ENCODE data around the gene PLB1.
A peak's percentile ranks its signal among the peaks of the same experiment; 100 is the strongest.

PLB1 gene

GRCh38 chr2:28449488-28450395 lies 46.1 kb upstream of the PLB1 start:
- TF ChIP-seq ZFX (IDR thresholded peaks at IDR 0.05), result no peak
- no peak for TF ChIP-seq CTCF (conservative IDR thresholded peaks at IDR 0.05)
- H3K27ac ChIP-seq, result no peak overlapping the region

GRCh38 chr2:28450901-28451565 lies 44.8 kb upstream of the PLB1 start:
- no peak for TF ChIP-seq ZFX (IDR thresholded peaks at IDR 0.05)
- no peak for TF ChIP-seq CTCF (conservative IDR thresholded peaks at IDR 0.05)
- H3K27ac ChIP-seq, result no peak overlapping the region

- no peak overlapping the region for H3K27ac ChIP-seq
- no peak for TF ChIP-seq CTCF (conservative IDR thresholded peaks at IDR 0.05)
Observed at GRCh38 chr2:28451793-28452533, 43.9 kb upstream of the PLB1 start.

GRCh38 chr2:28452534-28453081 lies 43.3 kb upstream of the PLB1 start:
- peak; percentile 91 for TF ChIP-seq CTCF (conservative IDR thresholded peaks at IDR 0.05)
- TF ChIP-seq ZFX (IDR thresholded peaks at IDR 0.05), result no peak

GRCh38 chr2:28453396-28453795 lies 42.5 kb upstream of the PLB1 start:
- TF ChIP-seq ZFX (IDR thresholded peaks at IDR 0.05) (no peak), CTCF (conservative IDR thresholded peaks at IDR 0.05) (no peak)
- H3K27ac ChIP-seq, result no peak overlapping the region

More at GRCh38 chr2:28452534-28453081, 43.3 kb upstream of the PLB1 start:
- no peak overlapping the region for H3K27ac ChIP-seq

GRCh38 chr2:28454016-28454930 lies 41.6 kb upstream of the PLB1 start:
- no peak for TF ChIP-seq CTCF (conservative IDR thresholded peaks at IDR 0.05)
- no peak for TF ChIP-seq ZFX (IDR thresholded peaks at IDR 0.05)
- no peak overlapping the region for H3K27ac ChIP-seq
